ENCODE results near the gene SRP54. TPM values are rescaled to one million over a fixed set of nuclear protein-coding genes. Genes with fewer than 3 reads are reported as not detected.

SRP54 gene
- total RNA-seq, 1 experiment from 2014 or later, result 84.5 TPM

- H3K36me3 Mint-ChIP-seq (ENCODE audit: insufficient read depth, unreplicated experiment), result peaks cover 50% of the 10 kb centered on the region
- no peak overlapping the region for H3K27ac Mint-ChIP-seq (ENCODE audit: unreplicated experiment)
- intact Hi-C loops (cut with micrococcal nuclease; ENCODE audit: unreplicated experiment), result no loop called here
- Histone ChIP-seq H3K27me3 (replicated peaks; ENCODE audit: control insufficient read depth, insufficient read depth, low read length) (no peaks in the 10 kb centered on the region), H3K36me3 (ENCODE audit: control insufficient read depth, insufficient read depth, low read length) (no peaks in the 10 kb centered on the region), H3K4me1 (no peaks in the 10 kb centered on the region), H3K9me3 (no peaks in the 10 kb centered on the region), H3K4me3 (ENCODE audit: low read depth, low read length) (no peak overlapping the region)
- H3K4me3 Mint-ChIP-seq (ENCODE audit: unreplicated experiment), result no peak overlapping the region
- POLR2A ChIA-PET, result interaction anchor here (0.7 kb wide), 1 partner anchor 425 kb away, joined by 3 read pairs; no protein-coding TSS in a partner anchor
- DNase-seq, result no peak
- BruUV-seq (replicated peaks), result no TSS peak
- TF ChIP-seq CTCF (IDR thresholded peaks at IDR 0.05; ENCODE audit: insufficient read depth in 1 of 2, low read depth in 1 of 2, low read length in 1 of 2, severe bottlenecking in 1 of 2, unreplicated experiment in 1 of 2), result no peak
- H3K27me3 Mint-ChIP-seq (ENCODE audit: insufficient read depth, unreplicated experiment), result no peaks in the 10 kb centered on the region
- H3K9me3 Mint-ChIP-seq (ENCODE audit: unreplicated experiment), result no peaks in the 10 kb centered on the region
- H3K4me1 Mint-ChIP-seq (ENCODE audit: low read depth, unreplicated experiment), result no peaks in the 10 kb centered on the region
- CTCF ChIA-PET, result no interaction called here
These were observed 18.8 kb downstream of the SRP54 start for GRCh38 chr14:35001621-35002020.

- intact Hi-C loops (cut with micrococcal nuclease; ENCODE audit: unreplicated experiment), result no loop called here
- no peaks in the 10 kb centered on the region for H3K4me1 ChIP-seq
- no peak for TF ChIP-seq CTCF (IDR thresholded peaks at IDR 0.05; ENCODE audit: insufficient read depth in 1 of 2, low read depth in 1 of 2, low read length in 1 of 2, severe bottlenecking in 1 of 2, unreplicated experiment in 1 of 2)
- no peaks in the 10 kb centered on the region for H3K9me3 ChIP-seq
- no peaks in the 10 kb centered on the region for H3K36me3 ChIP-seq (ENCODE audit: control insufficient read depth, insufficient read depth, low read length)
- H3K27ac Mint-ChIP-seq (ENCODE audit: unreplicated experiment), result no peak overlapping the region
- H3K27me3 ChIP-seq (replicated peaks; ENCODE audit: control insufficient read depth, insufficient read depth, low read length), result no peaks in the 10 kb centered on the region
- H3K4me1 Mint-ChIP-seq (ENCODE audit: low read depth, unreplicated experiment), result no peaks in the 10 kb centered on the region
- peaks cover 55% of the 10 kb centered on the region for H3K36me3 Mint-ChIP-seq (ENCODE audit: insufficient read depth, unreplicated experiment)
- H3K9me3 Mint-ChIP-seq (ENCODE audit: unreplicated experiment), result no peaks in the 10 kb centered on the region
- ChIA-PET CTCF (no interaction called here), POLR2A (no interaction called here)
- no TSS peak for BruUV-seq (replicated peaks)
- DNase-seq, result no peak
- no peak overlapping the region for H3K4me3 Mint-ChIP-seq (ENCODE audit: unreplicated experiment)
- H3K4me3 ChIP-seq (ENCODE audit: low read depth, low read length), result no peak overlapping the region
- H3K27me3 Mint-ChIP-seq (ENCODE audit: insufficient read depth, unreplicated experiment), result no peaks in the 10 kb centered on the region
These were observed 22.0 kb downstream of the SRP54 start for GRCh38 chr14:35004839-35005238.

- Histone ChIP-seq H3K4me3 (ENCODE audit: low read depth, low read length) (no peak overlapping the region), H3K27me3 (replicated peaks; ENCODE audit: control insufficient read depth, insufficient read depth, low read length) (no peaks in the 10 kb centered on the region), H3K4me1 (no peaks in the 10 kb centered on the region), H3K9me3 (no peaks in the 10 kb centered on the region), H3K36me3 (ENCODE audit: control insufficient read depth, insufficient read depth, low read length) (no peaks in the 10 kb centered on the region; the same call in 1 of the 2 replicates)
- CTCF ChIA-PET, result no interaction called here
- Mint-ChIP-seq H3K4me1 (ENCODE audit: low read depth, unreplicated experiment) (no peaks in the 10 kb centered on the region), H3K36me3 (ENCODE audit: insufficient read depth, unreplicated experiment) (peaks cover 69% of the 10 kb centered on the region), H3K27me3 (ENCODE audit: insufficient read depth, unreplicated experiment) (no peaks in the 10 kb centered on the region), H3K27ac (ENCODE audit: unreplicated experiment) (no peak overlapping the region), H3K4me3 (ENCODE audit: unreplicated experiment) (no peak overlapping the region), H3K9me3 (ENCODE audit: unreplicated experiment) (no peaks in the 10 kb centered on the region)
- POLR2A ChIA-PET, result interaction anchor here (0.6 to 0.7 kb wide), 2 partner anchors 49 to 105 kb away, joined by 7 to 9 read pairs; partner anchors contain the start of gene PPP2R3C
- intact Hi-C loops (cut with micrococcal nuclease; ENCODE audit: unreplicated experiment), result no loop called here
- DNase-seq, result no peak
- BruUV-seq (replicated peaks), result no TSS peak
- TF ChIP-seq CTCF (IDR thresholded peaks at IDR 0.05; ENCODE audit: insufficient read depth in 1 of 2, low read depth in 1 of 2, low read length in 1 of 2, severe bottlenecking in 1 of 2, unreplicated experiment in 1 of 2), result no peak
These were observed 33.8 kb downstream of the SRP54 start for GRCh38 chr14:35016568-35016967.

All from Caco-2 (cell line).